HL-60 (cell line): ENCODE data around the gene OSCAR.

Source experiments
- DNase-seq, 2 experiments: peaks; one replicate each; pipeline ENCODE4 v3.0.0-alpha.2; 2010 to 2020; ENCODE audit warnings: low read depth in 1 of 2, low spot score in 1 of 2
- H3K27ac ChIP-seq: fragments of 250-450 bp; sonication (Bioruptor Pico); replicated peaks from 2 replicates; pipeline ENCODE4 v1.5.1; 2020; ENCODE audit warnings: mild to moderate bottlenecking, moderate library complexity
- H3K27me3 ChIP-seq: fragments of 250-450 bp; sonication (Bioruptor Pico); 2 replicates; pipeline ENCODE4 v1.5.1; 2021; ENCODE audit warnings: mild to moderate bottlenecking, moderate library complexity; ENCODE audit not compliant: insufficient read depth, poor library complexity, severe bottlenecking
- H3K4me3 ChIP-seq: replicated peaks from 2 replicates; pipeline ENCODE4 v1.5.1; 2011; ENCODE audit warnings: mild to moderate bottlenecking, control low read depth, low read length; ENCODE audit not compliant: insufficient read depth
- CTCF ChIP-seq: IDR thresholded peaks from one replicate; pipeline ENCODE4 v1.5.1; 2011; ENCODE audit warnings: low read length, control low read depth, inconsistent platforms; ENCODE audit not compliant: insufficient read depth
- GABPA ChIP-seq: IDR thresholded peaks from 2 replicates; pipeline ENCODE4 v1.6.1; 2012; ENCODE audit warnings: low read depth
- POLR2AphosphoS5 ChIP-seq: IDR thresholded peaks from 2 replicates; pipeline ENCODE4 v1.6.1; 2012; ENCODE audit warnings: low read depth
- REST ChIP-seq: IDR thresholded peaks from 2 replicates; pipeline ENCODE4 v1.6.1; 2012; ENCODE audit warnings: low read depth; ENCODE audit not compliant: insufficient replicate concordance
- SPI1 ChIP-seq: IDR thresholded peaks from 2 replicates; pipeline ENCODE4 v1.6.1; 2012; ENCODE audit warnings: low read depth, mild to moderate bottlenecking, borderline replicate concordance

The OSCAR gene

GRCh38 chr19:54062643-54063042 lies 38.0 kb downstream of the OSCAR start:
- H3K27ac ChIP-seq, result peak overlapping the region; percentile 14; the same call in 1 of the 2 replicates
- H3K4me3 ChIP-seq, result no peak overlapping the region
- peak in 1 of 2 experiments; percentile 89 for DNase-seq
- no peaks in the 10 kb centered on the region for H3K27me3 ChIP-seq
- TF ChIP-seq SPI1, result peak; percentile 89
- no peak for TF ChIP-seq REST
- TF ChIP-seq POLR2AphosphoS5, result peak; percentile 70; the same call in 1 of the 2 replicates
- TF ChIP-seq GABPA, result no peak

- no peaks in the 10 kb centered on the region for H3K27me3 ChIP-seq
- no peak overlapping the region for H3K27ac ChIP-seq
- peak in 1 of 2 experiments; percentile 66 for DNase-seq
- no peak overlapping the region for H3K4me3 ChIP-seq
- TF ChIP-seq SPI1, result no peak
- TF ChIP-seq CTCF, result no peak
- no peak for TF ChIP-seq POLR2AphosphoS5
- TF ChIP-seq REST, result no peak
- TF ChIP-seq GABPA, result no peak
Measured at GRCh38 chr19:54047616-54048015, 53.0 kb downstream of the OSCAR start.

GRCh38 chr19:54045771-54046170 lies 54.8 kb downstream of the OSCAR start:
- TF ChIP-seq REST (no peak), CTCF (no peak), GABPA (no peak), POLR2AphosphoS5 (no peak), SPI1 (no peak)
- H3K27me3 ChIP-seq, result no peaks in the 10 kb centered on the region
- DNase-seq, result no peak
- H3K4me3 ChIP-seq, result no peak overlapping the region
- no peak overlapping the region for H3K27ac ChIP-seq
